HG03135 (cell line): ENCODE measurements around the gene RAB28.

Source experiments
- ATAC-seq: cut with Tn5 transposase; IDR thresholded peaks from one replicate; pipeline ENCODE4 v1.9.1; 2021; ENCODE audit warnings: mild to moderate bottlenecking, moderate library complexity; ENCODE audit not compliant: unreplicated experiment

Gene RAB28

DNA sequence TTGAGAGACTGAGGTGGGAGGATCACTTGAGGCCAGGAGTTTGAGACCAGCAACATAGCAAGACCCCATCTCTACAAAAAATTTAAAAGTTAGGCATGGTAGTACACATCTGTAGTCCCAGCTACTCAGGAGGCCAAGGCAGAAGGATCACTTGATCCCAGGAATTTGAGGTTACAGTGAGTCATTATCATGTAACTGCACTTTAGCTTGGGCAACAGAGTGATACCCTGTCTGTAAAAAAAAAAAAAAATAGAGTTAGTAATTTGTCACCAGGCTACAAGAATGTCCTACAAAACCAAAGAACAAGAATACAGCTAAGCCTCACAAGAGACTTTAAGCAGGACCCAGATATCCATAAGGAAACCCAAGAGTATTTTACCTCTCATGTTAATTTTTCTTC, 27.0 kb upstream of the RAB28 start:
- ATAC-seq = no peak

DNA sequence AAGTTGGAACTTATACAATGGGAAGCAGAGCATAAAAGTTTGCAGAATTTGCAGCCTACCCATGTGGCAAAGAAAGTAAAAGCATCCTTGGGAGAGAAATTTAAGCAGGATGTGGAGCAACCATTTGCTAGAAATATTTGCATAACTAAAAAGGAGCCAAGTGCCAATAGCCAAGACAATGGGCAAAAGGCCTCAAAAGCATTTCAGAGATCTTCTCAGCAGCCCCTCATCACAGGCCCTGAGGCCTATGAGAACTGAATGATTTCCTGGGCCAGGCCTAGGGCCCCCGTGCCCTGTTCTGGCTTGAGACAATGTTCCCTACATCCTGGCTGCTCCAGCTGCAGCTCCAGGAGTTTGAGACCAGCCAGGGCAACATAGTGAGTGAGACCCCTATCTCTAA, 25.3 kb upstream of the RAB28 start:
- ATAC-seq = no peak

DNA sequence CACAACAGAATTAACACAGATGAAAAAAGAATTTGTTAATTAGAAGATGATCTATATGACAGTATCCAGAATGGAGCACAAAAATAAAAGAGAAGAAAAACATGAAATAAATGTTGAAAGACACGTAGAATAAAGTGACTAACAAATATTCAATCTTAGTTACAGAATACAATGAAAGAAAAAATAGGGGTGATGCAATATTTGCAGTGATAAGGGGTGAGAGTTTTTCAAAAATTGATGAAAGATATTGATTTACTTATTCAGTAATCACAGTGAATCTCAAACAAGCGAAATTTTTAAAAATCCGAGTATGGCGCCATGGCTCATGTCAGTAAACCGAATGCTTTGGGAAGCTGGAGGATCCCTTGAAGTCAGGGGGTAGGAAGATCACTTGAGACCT, 20.2 kb upstream of the RAB28 start:
- no peak for ATAC-seq

DNA sequence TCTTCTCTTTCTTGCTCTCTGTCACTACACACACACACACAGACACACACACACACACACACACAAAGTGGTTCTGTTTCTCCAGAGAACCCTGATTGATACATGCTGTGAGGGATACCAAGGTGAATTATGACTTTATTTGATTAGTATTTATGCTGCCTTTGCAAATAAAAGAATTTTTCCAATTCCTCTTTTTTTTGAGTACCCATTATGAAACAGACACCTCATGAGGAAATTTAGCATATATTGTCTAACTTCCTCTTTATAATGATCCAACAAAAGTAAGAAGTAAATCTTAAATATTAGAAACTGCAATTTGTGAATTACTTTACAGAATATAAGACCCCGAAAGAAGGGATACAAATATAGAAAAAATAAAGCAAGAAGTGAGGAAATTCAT, 14.3 kb upstream of the RAB28 start:
- ATAC-seq = no peak

DNA sequence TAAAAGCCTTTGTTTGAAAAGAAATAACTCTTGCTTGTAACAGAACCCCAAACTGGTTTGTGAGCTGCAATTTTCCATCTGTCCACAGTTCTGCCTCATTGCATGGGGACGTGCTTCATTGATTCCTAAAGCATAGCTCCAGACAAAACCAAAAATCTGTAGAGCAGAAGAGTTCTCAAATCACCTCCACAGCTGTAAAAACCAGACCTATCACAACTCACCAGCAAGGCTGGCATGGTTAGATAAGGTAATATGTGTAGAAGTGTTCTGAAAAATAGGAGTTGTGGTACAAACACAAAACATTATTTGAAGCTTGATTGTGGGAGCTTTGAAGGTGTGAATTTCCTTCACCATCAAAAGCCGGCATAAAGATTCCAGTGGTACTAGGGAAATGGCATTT, 12.5 kb upstream of the RAB28 start:
- ATAC-seq = no peak

DNA sequence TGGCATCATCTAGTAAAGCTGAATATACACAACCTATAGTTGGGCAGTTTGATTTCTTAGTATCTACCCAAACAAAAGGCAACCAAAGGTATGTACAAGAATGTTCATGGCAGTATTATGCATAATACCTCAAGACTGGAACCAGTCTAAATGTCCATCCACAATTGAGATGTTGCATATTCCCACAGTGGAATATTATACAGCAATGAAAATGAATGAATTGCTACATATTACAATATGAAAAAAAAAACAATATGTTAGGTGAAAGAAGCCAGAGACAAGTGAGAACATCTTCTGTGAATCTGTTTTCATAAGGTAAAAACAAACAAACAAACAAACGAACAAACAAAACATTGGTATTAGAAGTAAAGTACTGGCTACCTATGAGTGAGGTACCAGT, 11.6 kb upstream of the RAB28 start:
- no peak for ATAC-seq

DNA sequence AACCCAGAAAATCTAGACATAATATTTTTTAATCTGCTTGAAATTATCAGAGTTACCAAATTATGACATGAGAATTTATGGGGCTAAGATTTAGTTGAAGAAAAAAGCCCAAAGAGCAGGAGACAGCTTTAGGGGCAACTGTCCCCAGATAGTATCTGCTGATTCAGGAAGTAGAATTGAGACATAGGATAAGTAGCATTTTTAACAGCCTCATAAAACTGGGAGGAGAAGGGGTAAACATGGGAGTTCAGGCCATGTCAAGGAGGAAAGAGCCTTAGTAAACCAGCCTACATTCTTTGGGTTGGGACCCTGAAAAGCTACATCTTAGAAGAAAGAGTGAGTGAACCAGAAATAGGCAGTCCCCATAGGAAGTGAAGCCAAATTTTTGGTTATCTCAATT, 9.7 kb upstream of the RAB28 start:
- no peak for ATAC-seq

DNA sequence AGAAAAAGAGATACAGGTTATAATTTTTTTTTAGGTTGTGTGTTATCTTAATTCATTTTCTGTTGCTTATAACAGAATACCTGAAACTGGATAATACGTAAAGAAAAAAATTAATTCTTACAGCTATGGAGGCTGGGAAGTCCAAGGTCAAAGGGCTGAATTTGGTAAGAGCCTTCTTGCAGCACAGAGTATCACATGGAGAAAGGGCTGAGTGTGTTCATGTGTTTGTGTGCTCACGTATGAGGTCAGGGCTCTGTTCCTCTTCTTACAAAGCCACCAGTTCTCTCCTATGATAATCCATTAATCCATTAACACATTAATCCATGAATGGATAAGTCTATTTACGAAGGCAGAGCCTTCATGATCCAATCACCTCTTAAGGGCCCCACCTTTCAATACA, 8.6 kb upstream of the RAB28 start:
- no peak for ATAC-seq

DNA sequence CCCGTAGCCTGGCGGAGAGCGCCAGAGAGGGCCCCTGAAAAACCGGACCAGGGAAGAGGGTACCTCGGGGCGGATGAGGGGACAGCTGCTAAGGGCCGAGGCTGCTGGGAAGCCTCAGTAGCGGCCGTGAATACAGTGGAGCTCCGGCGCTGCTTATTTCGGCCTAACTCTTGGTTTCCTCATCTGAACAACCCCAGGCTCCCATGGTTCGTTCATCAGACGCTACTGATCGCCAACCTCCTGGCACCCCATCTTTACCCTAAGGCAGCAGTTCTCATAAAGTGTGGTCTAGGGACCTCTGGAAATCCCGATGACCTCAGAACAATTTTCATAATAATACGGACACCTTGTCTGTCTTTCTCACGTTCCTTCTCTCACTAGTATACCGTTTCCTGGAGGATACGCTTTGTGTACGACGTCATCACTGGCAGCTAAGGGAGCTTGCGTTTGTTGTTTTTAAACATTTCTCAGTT, 645 bp upstream of the RAB28 start:
- ATAC-seq = peak; percentile 32

DNA sequence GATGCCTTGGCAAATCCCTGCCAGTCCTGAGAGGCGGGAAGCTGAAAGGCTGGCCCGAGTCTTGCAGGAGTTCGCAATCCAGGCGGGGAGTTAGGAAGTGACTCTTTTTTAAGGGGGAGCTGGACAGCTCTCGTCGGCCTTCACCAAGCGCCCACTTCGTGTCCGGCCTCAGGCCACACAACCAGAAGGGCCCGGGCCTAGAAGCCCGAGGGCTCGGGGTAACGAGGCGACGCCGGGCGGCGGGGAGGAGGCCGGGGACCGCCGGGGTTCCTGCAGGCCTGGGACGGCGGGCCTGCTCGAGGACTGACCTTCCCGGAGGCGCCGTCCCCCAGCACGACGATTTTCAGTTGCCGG, 395 bp downstream of the RAB28 start:
- ATAC-seq = peak; percentile 25

DNA sequence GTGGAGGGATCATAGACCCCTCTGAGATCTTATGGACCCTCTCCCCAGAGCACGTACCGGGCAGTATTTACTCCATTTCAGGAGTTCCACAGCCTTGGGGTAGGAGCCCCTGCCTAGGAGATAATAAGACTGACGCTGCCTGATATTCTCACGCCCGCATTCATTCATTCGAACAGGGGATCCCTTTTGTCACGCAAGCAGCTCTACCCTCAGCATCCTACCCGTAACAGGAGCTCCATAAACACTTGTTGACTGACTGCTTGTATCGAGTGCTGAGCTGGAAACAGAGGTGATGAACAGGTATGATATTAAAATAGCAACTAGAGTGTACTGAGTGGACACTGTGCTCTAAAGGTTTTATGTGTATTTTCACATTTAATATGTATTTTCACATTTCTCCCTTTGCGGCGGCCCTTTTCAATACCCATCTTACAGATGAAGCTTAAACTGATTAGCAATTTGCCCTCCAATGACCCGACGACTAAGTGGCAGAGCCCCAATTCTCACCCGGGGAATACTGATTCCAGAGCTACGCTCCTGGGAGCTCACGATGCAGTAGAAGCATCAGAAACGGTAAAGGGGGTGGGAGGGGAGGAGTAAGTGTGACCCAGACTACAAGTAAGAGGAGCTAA, 888 bp downstream of the RAB28 start:
- ATAC-seq = peak; percentile 5

DNA sequence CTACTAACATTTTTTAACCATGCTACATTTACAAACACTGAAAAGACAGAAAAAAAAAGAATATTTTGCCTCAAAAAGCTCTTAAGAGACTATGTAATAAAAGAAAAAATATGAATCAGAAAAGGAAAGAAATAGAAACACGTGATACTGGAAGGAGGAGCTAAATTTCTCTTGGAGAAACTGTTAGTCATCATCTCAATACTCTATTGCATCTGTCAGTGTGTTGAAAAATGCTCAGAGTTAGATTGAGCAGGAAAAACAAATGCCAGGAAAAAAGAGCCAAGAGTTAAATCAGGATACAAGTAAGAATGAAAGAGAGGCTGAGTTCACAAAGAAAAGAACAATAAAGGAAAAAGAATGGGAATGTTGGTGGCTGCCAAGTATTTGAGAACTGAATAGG, 2.6 kb downstream of the RAB28 start:
- ATAC-seq = no peak

DNA sequence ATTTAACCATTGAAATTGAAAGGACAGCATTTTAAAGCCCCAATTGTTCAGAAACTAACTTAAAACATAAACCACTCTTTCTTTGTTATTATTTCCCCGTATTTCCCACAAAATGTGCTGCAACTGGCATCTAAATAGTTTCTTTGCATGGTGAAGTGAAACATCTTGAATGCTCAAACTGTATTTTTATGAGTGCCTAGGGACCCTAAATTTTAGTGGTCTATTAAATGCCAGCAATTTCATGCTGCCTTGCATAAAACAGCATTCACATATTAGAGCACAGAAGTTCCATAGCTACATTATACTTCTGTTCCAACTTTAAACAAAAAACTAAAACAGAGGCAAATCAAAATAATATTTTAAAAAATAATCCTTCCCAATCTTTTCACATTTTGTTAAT, 5.4 kb downstream of the RAB28 start:
- no peak for ATAC-seq

DNA sequence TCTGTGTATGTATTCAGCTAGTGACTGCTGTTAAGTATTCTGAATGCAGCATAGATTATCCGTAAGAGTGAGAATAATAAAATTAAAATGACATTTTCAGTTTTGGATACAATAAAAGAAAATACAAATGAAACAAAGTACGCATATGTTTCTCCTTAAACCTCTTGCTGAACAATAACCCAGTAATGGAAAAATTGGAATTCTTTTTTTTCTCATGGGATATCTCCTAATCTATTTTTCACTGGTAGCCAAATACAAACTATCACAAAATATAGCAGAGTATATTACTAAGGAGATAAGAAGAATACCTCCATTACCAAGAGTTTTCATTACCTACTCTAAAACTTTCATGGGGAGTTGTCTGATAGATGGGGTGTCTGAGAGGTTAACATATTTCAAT, 6.0 kb downstream of the RAB28 start:
- no peak for ATAC-seq

DNA sequence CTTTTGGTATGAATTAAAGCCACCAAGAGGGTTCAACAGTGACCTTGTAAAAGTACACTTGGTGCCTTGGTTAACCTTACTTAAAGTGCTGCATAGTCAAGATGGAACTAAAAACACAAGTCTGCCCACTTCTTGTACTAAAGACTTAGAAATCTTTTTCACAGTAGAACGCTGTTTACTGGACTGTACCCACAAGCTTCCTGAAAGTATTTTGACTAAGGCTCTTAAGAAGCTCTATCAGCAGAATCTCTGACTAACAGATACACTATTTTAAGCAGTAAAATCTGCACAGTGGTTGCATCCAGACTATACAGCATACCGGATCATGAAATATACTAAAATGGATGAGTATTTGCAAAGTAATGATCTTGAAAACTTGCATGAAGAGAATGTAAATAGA, 7.2 kb downstream of the RAB28 start:
- no peak for ATAC-seq

DNA sequence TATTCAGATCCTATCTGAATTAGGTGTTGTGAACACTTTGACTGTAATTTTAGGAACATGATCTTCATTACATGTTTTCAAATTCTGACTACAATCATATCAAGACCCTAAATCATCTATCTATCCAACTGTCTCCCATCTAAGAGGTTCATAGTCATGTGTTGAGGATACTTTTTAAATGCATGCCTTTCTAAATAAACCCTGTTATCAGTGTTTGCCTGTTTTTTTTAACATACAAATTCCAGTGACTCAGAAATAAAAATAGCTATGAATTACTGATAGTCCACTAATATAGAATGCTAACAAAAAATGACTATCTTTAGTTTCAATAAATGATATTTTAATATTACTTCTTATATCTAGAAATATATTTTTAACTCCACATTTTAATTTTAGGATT, 8.0 kb downstream of the RAB28 start:
- ATAC-seq = no peak

DNA sequence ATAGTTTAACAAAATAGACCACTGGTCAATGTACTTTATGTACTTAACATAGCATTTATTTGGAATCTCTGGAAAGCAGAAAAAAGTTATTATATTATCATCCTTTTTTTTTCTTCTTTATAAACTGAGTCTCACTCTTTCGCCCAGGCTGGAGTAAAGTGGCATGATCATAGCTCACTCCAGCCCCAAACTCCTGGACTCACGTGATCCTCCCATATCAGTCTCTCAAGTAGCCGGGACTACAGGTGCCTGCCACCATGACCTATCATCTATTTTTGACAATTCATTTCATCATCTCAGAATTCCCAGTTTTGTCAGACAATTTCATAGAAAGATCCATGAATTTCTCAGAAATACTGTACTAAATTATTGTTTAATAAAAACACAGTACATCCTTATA, 12.7 kb downstream of the RAB28 start:
- no peak for ATAC-seq

DNA sequence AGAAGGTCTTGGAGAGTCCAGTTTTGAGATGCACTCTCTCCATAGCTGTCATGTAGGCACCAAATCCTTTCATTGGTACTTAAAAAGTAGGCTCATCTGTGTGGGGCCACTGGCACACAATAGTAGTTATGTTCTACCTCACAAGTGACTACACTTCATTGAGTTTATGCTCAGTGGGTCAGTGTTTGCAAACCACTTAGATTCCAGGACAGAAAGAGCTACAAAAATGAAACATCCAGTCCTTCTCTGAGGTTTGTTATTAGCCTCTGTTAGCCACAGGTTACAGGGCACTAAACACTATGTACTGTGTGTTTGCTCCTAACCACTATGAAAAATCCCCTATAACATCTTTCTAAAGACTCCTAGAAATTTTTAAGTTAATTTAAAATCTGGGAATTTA, 13.8 kb downstream of the RAB28 start:
- ATAC-seq = no peak

DNA sequence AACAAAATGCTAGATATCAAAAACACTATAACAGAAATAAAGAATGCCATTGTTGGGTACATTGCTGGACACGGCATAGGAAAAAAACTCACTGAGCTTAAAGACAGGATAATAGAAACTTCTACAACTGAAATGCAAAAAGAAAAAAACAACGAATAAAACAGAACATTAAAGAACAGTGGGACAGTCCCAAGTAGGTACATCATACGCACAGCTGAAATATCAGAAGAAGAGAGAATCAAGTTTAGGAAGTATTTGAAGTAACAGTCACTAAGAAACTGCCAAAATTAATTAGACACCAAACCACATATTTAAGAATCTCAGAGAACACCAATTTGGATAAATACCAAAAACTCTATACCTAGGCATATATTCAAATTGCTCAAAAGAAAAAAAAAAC, 19.2 kb downstream of the RAB28 start:
- ATAC-seq = no peak

DNA sequence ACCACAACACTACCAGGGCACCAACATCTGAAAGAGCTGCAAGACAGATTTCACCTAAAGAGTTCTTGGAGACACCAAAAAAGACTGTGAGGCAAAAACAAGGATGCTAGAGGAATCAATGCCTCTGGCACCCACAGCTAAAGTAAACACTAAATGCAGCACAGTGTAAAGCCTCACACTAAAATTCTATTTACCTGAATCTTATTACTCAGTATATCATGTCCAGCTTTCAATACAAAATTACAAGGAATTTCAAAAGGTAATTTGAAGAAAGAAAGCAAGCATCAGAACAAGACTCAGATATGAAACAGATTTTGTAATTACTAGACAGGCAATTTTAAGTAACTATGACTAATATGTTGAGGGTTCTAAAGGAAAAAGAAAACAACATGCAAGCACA, 19.6 kb downstream of the RAB28 start:
- ATAC-seq = no peak

DNA sequence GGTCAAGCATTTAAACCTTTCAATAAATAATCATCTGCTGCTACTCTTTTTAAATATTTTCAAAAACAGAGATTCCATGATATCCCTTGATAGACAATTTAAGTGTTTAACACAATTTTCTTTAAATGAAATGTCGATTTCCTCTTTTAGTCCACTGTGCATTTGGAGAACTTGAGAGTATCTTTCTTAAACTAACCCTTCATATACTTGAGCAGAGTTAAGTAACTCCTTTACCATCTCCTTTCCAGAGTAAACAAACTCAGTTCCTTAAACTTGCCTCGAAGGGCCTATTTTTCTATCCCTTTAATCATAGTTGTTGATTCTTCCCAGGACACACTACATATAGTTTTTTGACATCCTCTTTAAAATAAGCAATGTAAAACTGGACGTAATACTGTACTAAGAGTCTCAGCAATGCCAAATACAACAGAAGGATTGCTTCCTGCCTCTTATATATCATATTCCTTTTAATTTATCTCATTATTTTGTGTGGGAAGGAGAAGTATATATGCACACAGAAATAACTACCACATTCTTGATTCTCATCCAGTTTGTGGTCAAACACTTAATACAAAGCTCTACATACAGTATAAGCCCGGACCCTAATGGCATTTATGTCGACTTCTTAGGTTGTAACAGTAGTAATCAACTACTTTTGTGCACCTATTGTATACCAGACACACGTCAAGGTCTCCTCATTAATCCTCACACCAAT, 22.8 kb downstream of the RAB28 start:
- no peak for ATAC-seq

DNA sequence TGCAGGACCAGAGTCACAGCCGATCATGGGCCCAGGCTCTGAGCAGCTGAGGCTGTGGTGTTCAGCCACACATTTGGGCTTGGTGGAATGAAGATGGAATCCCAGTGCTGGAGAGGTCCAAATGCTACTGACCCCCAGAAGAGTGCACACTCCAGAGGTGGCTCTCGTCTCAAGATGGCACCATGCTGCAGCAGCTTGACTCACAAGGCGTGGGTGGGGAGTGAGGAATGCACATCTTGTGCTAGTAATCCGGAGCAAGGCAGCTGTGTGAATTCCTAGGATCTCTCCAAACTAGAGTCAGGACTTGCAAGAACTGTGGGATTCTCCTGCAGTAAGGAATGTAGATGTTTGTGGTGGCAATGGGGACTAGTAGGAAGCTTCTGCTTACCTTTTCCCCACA, 28.7 kb downstream of the RAB28 start:
- no peak for ATAC-seq

DNA sequence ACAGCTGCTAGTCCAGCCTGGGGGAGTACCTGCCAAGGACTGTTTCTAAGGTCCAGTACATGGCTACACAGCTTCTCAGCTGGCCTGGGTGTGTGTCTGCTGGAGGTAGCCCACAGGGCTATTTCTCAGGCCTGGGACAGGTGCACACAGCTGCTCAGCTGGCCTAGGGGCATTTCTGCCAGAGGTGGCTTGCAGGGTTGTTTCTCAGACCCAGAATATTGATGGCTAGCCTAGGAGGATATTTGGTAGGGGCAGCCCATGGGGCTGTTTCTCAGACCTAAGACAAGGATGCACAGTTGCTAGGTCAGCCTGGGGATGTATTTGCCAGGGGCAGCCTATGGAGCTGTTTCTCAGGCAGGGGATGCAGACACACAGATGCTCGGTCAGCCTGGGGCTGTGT, 29.4 kb downstream of the RAB28 start:
- no peak for ATAC-seq
